Measurements from ENCODE around the gene LRRC18.

The LRRC18 gene

GRCh38 chr10:48939790-48940325 lies at the start of gene LRRC18:
Gene LRRC18 (minus strand): TSS chr10:48939840. CDS start chr10:48914155, 25,685 bp downstream.
- no peak for DNase-seq

GRCh38 chr10:48985621-48986158 lies 46.0 kb upstream of the LRRC18 start:
- no peak for DNase-seq

- no peak for DNase-seq
Observed at GRCh38 chr10:48983648-48984351, 44.2 kb upstream of the LRRC18 start.

GRCh38 chr10:48982584-48982983 lies 42.9 kb upstream of the LRRC18 start:
- DNase-seq: no peak

GRCh38 chr10:48981310-48981907 lies 41.8 kb upstream of the LRRC18 start:
- DNase-seq: peak; percentile 51

- DNase-seq: no peak
Observed at GRCh38 chr10:48978318-48978717, 38.7 kb upstream of the LRRC18 start.

- peak; percentile 24 for DNase-seq
Observed at GRCh38 chr10:48976196-48976595, 36.6 kb upstream of the LRRC18 start.

GRCh38 chr10:48974510-48975156 lies 35.0 kb upstream of the LRRC18 start:
- no peak for DNase-seq

- no peak for DNase-seq
Observed at GRCh38 chr10:48973065-48973464, 33.4 kb upstream of the LRRC18 start.

- DNase-seq: no peak
Observed at GRCh38 chr10:48970654-48971053, 31.0 kb upstream of the LRRC18 start.

- no peak for DNase-seq
Observed at GRCh38 chr10:48970046-48970445, 30.4 kb upstream of the LRRC18 start.

GRCh38 chr10:48968036-48968435 lies 28.4 kb upstream of the LRRC18 start:
- DNase-seq: no peak

- no peak for DNase-seq
Observed at GRCh38 chr10:48965460-48965859, 25.8 kb upstream of the LRRC18 start.

GRCh38 chr10:48964038-48964437 lies 24.4 kb upstream of the LRRC18 start:
- no peak for DNase-seq

- DNase-seq: no peak
Observed at GRCh38 chr10:48958598-48959190, 19.1 kb upstream of the LRRC18 start.

- no peak for DNase-seq
Observed at GRCh38 chr10:48957361-48958151, 17.9 kb upstream of the LRRC18 start.

- DNase-seq: no peak
Observed at GRCh38 chr10:48951707-48952106, 12.1 kb upstream of the LRRC18 start.

GRCh38 chr10:48948470-48949037 lies 8.9 kb upstream of the LRRC18 start:
- DNase-seq: no peak

GRCh38 chr10:48947690-48948469 lies 8.2 kb upstream of the LRRC18 start:
- DNase-seq: no peak

- no peak for DNase-seq
Observed at GRCh38 chr10:48946891-48947500, 7.4 kb upstream of the LRRC18 start.

GRCh38 chr10:48946332-48946731 lies 6.7 kb upstream of the LRRC18 start:
- no peak for DNase-seq
